ENCODE results near the gene ADGRL1.

The ADGRL1 gene

GRCh38 chr19:14150770-14151661 lies 55.0 kb downstream of the ADGRL1 start:
- TF ChIP-seq OSR1 (CRISPR knock-in tag; IDR thresholded peaks at IDR 0.05) (no peak), ARNTL (CRISPR knock-in tag; IDR thresholded peaks at IDR 0.05; ENCODE audit: borderline replicate concordance, low read depth) (no peak), ZC3H10 (CRISPR knock-in tag; IDR thresholded peaks at IDR 0.05) (no peak), TCF4 (CRISPR knock-in tag; IDR thresholded peaks at IDR 0.05; ENCODE audit: borderline replicate concordance) (no peak), RARB (CRISPR knock-in tag; IDR thresholded peaks at IDR 0.05) (no peak), ZFP30 (CRISPR knock-in tag; IDR thresholded peaks at IDR 0.05) (no peak), ZNF565 (CRISPR knock-in tag; conservative IDR thresholded peaks at IDR 0.05; ENCODE audit: low read depth) (no peak), CSDC2 (CRISPR knock-in tag; IDR thresholded peaks at IDR 0.05) (no peak), CSRNP3 (CRISPR knock-in tag; IDR thresholded peaks at IDR 0.05) (no peak), ISL1 (CRISPR knock-in tag; IDR thresholded peaks at IDR 0.05) (no peak), PPARA (CRISPR knock-in tag; IDR thresholded peaks at IDR 0.05; ENCODE audit: borderline replicate concordance) (no peak)
- TF ChIP-seq, protein P1, sequence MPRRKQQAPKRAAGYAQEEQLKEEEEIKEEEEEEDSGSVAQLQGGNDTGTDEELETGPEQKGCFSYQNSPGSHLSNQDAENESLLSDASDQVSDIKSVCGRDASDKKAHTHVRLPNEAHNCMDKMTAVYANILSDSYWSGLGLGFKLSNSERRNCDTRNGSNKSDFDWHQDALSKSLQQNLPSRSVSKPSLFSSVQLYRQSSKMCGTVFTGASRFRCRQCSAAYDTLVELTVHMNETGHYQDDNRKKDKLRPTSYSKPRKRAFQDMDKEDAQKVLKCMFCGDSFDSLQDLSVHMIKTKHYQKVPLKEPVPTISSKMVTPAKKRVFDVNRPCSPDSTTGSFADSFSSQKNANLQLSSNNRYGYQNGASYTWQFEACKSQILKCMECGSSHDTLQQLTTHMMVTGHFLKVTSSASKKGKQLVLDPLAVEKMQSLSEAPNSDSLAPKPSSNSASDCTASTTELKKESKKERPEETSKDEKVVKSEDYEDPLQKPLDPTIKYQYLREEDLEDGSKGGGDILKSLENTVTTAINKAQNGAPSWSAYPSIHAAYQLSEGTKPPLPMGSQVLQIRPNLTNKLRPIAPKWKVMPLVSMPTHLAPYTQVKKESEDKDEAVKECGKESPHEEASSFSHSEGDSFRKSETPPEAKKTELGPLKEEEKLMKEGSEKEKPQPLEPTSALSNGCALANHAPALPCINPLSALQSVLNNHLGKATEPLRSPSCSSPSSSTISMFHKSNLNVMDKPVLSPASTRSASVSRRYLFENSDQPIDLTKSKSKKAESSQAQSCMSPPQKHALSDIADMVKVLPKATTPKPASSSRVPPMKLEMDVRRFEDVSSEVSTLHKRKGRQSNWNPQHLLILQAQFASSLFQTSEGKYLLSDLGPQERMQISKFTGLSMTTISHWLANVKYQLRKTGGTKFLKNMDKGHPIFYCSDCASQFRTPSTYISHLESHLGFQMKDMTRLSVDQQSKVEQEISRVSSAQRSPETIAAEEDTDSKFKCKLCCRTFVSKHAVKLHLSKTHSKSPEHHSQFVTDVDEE (CRISPR knock-in tag; IDR thresholded peaks at IDR 0.05): no peak
- no peak for ATAC-seq

- TF ChIP-seq BACH2 (CRISPR knock-in tag; IDR thresholded peaks at IDR 0.05; ENCODE audit: borderline replicate concordance) (no peak), ESRRG (CRISPR knock-in tag; IDR thresholded peaks at IDR 0.05) (no peak), PPARA (CRISPR knock-in tag; IDR thresholded peaks at IDR 0.05; ENCODE audit: borderline replicate concordance) (no peak)
- TF ChIP-seq, protein P2, sequence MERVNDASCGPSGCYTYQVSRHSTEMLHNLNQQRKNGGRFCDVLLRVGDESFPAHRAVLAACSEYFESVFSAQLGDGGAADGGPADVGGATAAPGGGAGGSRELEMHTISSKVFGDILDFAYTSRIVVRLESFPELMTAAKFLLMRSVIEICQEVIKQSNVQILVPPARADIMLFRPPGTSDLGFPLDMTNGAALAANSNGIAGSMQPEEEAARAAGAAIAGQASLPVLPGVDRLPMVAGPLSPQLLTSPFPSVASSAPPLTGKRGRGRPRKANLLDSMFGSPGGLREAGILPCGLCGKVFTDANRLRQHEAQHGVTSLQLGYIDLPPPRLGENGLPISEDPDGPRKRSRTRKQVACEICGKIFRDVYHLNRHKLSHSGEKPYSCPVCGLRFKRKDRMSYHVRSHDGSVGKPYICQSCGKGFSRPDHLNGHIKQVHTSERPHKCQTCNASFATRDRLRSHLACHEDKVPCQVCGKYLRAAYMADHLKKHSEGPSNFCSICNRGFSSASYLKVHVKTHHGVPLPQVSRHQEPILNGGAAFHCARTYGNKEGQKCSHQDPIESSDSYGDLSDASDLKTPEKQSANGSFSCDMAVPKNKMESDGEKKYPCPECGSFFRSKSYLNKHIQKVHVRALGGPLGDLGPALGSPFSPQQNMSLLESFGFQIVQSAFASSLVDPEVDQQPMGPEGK (CRISPR knock-in tag; IDR thresholded peaks at IDR 0.05; ENCODE audit: borderline replicate concordance): no peak
- ATAC-seq: no peak
Observed at GRCh38 chr19:14150041-14150769, 55.8 kb downstream of the ADGRL1 start.

DNA sequence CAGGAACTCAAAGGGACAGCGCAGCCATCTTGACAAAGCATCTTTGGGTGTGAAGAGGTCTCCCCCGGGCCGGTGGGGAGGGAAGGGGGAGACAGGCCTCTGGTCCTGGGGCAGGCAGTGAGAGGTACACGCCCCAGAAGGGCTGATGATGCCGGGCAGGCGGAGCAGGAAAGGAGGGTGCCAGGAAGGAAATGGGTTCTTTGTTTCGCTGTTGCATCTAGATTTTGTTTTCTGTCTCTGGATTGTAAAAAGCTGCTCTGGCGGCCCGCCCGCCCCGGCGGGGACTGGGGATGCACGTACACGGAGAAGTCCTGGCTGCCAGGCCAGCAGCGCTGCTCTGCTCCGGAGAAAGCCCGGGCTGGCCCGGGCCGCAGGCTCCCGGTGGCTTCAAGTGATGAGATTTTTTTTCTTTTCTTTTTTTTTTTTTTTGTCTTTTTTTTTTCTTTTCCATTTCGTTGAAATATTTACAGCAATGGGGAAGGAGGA lies 56.4 kb downstream of the ADGRL1 start:
- ATAC-seq: no peak
- TF ChIP-seq ZFP3 (CRISPR knock-in tag; IDR thresholded peaks at IDR 0.05) (no peak), ZNF70 (CRISPR knock-in tag; IDR thresholded peaks at IDR 0.05) (no peak), SNAI2 (CRISPR knock-in tag; IDR thresholded peaks at IDR 0.05) (no peak), CREB5 (CRISPR knock-in tag; IDR thresholded peaks at IDR 0.05; ENCODE audit: low read depth) (no peak), OSR1 (CRISPR knock-in tag; IDR thresholded peaks at IDR 0.05) (no peak), ZFP30 (CRISPR knock-in tag; IDR thresholded peaks at IDR 0.05) (no peak), ESRRG (CRISPR knock-in tag; IDR thresholded peaks at IDR 0.05) (no peak), CSDC2 (CRISPR knock-in tag; IDR thresholded peaks at IDR 0.05) (no peak), TCF4 (CRISPR knock-in tag; IDR thresholded peaks at IDR 0.05; ENCODE audit: borderline replicate concordance) (no peak), TOX (CRISPR knock-in tag; IDR thresholded peaks at IDR 0.05; ENCODE audit: borderline replicate concordance) (no peak)
